Duodenal mucosa (tissue), 2 donors: ENCODE results near the gene MMP2.

Experiments
- H3K27ac ChIP-seq: one replicate; pipeline ENCODE4 v1.7.0; 2013; ENCODE audit warnings: low read depth, low read length
- H3K27me3 ChIP-seq, 2 donors: one replicate each; pipeline ENCODE4 v1.7.0; 2013; ENCODE audit warnings: low read length in 2 of 2, control low read depth in 1 of 2; ENCODE audit not compliant: insufficient read depth in 2 of 2, control insufficient read depth in 1 of 2
- H3K36me3 ChIP-seq, 2 donors: one replicate each; pipeline ENCODE4 v1.7.0; 2013; ENCODE audit warnings: low read length in 2 of 2, control low read depth in 1 of 2; ENCODE audit not compliant: insufficient read depth in 2 of 2, control insufficient read depth in 1 of 2
- H3K4me1 ChIP-seq, 2 donors: one replicate each; pipeline ENCODE4 v1.7.0; 2013; ENCODE audit warnings: low read length in 2 of 2, control low read depth in 1 of 2; ENCODE audit not compliant: insufficient read depth in 2 of 2, control insufficient read depth in 1 of 2
- H3K4me3 ChIP-seq, 2 donors: one replicate each; pipeline ENCODE4 v1.7.0; 2013; ENCODE audit warnings: low read length in 2 of 2, low read depth in 1 of 2
- H3K9ac ChIP-seq, 2 donors: one replicate each; pipeline ENCODE4 v1.7.0; 2013; ENCODE audit warnings: low read length in 2 of 2, low read depth in 1 of 2
- H3K9me3 ChIP-seq, 2 donors: one replicate each; pipeline ENCODE4 v1.7.0; 2013; ENCODE audit warnings: low read length in 2 of 2, control low read depth in 1 of 2; ENCODE audit not compliant: control insufficient read depth in 1 of 2

MMP2 gene

GRCh38 chr16:55534756-55535155 lies 55.8 kb downstream of the MMP2 start:
- no peaks in the 10 kb centered on the region for H3K4me1 ChIP-seq
- no peaks in the 10 kb centered on the region for H3K9me3 ChIP-seq
- H3K27ac ChIP-seq: no peak overlapping the region
- H3K36me3 ChIP-seq: no peaks in the 10 kb centered on the region
- H3K27me3 ChIP-seq: no peaks in the 10 kb centered on the region
- H3K4me3 ChIP-seq: no peak overlapping the region
- no peak overlapping the region for H3K9ac ChIP-seq

- Histone ChIP-seq H3K27ac (no peak overlapping the region), H3K4me3 (no peak overlapping the region), H3K9ac (no peak overlapping the region), H3K27me3 (no peaks in the 10 kb centered on the region), H3K9me3 (no peaks in the 10 kb centered on the region), H3K36me3 (no peaks in the 10 kb centered on the region), H3K4me1 (no peaks in the 10 kb centered on the region)
Observed at GRCh38 chr16:55539049-55539448, 60.1 kb downstream of the MMP2 start.

GRCh38 chr16:55539488-55539887 lies 60.5 kb downstream of the MMP2 start:
- no peaks in the 10 kb centered on the region for H3K4me1 ChIP-seq
- no peaks in the 10 kb centered on the region for H3K36me3 ChIP-seq
- no peak overlapping the region for H3K27ac ChIP-seq
- H3K4me3 ChIP-seq: no peak overlapping the region
- no peaks in the 10 kb centered on the region for H3K9me3 ChIP-seq
- H3K9ac ChIP-seq: no peak overlapping the region
- H3K27me3 ChIP-seq: no peaks in the 10 kb centered on the region

GRCh38 chr16:55540221-55540620 lies 61.2 kb downstream of the MMP2 start:
- H3K4me1 ChIP-seq: no peaks in the 10 kb centered on the region
- H3K4me3 ChIP-seq: no peak overlapping the region
- no peak overlapping the region for H3K9ac ChIP-seq
- no peaks in the 10 kb centered on the region for H3K36me3 ChIP-seq
- H3K9me3 ChIP-seq: no peaks in the 10 kb centered on the region
- H3K27me3 ChIP-seq: no peaks in the 10 kb centered on the region
- H3K27ac ChIP-seq: no peak overlapping the region

- Histone ChIP-seq H3K27ac (no peak overlapping the region), H3K4me3 (no peak overlapping the region), H3K36me3 (peaks cover 0 to 2% of the 10 kb centered on the region in 2 donors), H3K4me1 (no peaks in the 10 kb centered on the region), H3K9ac (no peak overlapping the region), H3K9me3 (no peaks in the 10 kb centered on the region), H3K27me3 (no peaks in the 10 kb centered on the region)
Observed at GRCh38 chr16:55542459-55543082, 63.6 kb downstream of the MMP2 start.

GRCh38 chr16:55543472-55543871 lies 64.5 kb downstream of the MMP2 start:
- H3K36me3 ChIP-seq: peaks cover 0 to 2% of the 10 kb centered on the region in 2 donors
- no peaks in the 10 kb centered on the region for H3K27me3 ChIP-seq
- H3K4me1 ChIP-seq: no peaks in the 10 kb centered on the region
- no peak overlapping the region for H3K4me3 ChIP-seq
- no peaks in the 10 kb centered on the region for H3K9me3 ChIP-seq
- H3K9ac ChIP-seq: no peak overlapping the region
- H3K27ac ChIP-seq: no peak overlapping the region

- Histone ChIP-seq H3K9ac (no peak overlapping the region), H3K36me3 (no peaks in the 10 kb centered on the region), H3K27me3 (no peaks in the 10 kb centered on the region), H3K9me3 (no peaks in the 10 kb centered on the region), H3K4me1 (no peaks in the 10 kb centered on the region), H3K27ac (no peak overlapping the region), H3K4me3 (no peak overlapping the region)
Observed at GRCh38 chr16:55552621-55553020, 73.6 kb downstream of the MMP2 start.

- Histone ChIP-seq H3K36me3 (no peaks in the 10 kb centered on the region), H3K4me3 (no peak overlapping the region), H3K27ac (no peak overlapping the region), H3K9ac (no peak overlapping the region), H3K27me3 (no peaks in the 10 kb centered on the region), H3K9me3 (no peaks in the 10 kb centered on the region), H3K4me1 (no peaks in the 10 kb centered on the region)
Observed at GRCh38 chr16:55555436-55555835, 76.4 kb downstream of the MMP2 start.
